OCI-LY1 (cell line): ENCODE results near the gene DDX19B.

ENCODE experiments used
- H2AFZ ChIP-seq: fragments of 200-600 bp; sonication (generic), shearing (Covaris generic); 2 replicates; pipeline ENCODE4 v1.6.0; 2014; ENCODE audit warnings: antibody characterized with exemption, mild to moderate bottlenecking, low read length
- H3F3A ChIP-seq: fragments of 200-600 bp; sonication (generic), shearing (Covaris generic); 2 replicates; pipeline ENCODE4 v1.6.0; 2014; ENCODE audit warnings: mild to moderate bottlenecking, antibody characterized with exemption, low read length, moderate library complexity; ENCODE audit not compliant: insufficient read depth
- H3K27ac ChIP-seq: fragments of 200-600 bp; sonication (generic); 2 replicates; pipeline ENCODE4 v1.5.1; 2014; ENCODE audit warnings: low read length, mixed run types, mild to moderate bottlenecking, low read depth; ENCODE audit not compliant: poor library complexity, severe bottlenecking
- H3K27me3 ChIP-seq: fragments of 200-600 bp; sonication (generic); 2 replicates; pipeline ENCODE4 v1.6.0; 2014; ENCODE audit warnings: antibody characterized with exemption, mild to moderate bottlenecking, low read length, moderate library complexity; ENCODE audit not compliant: insufficient read depth
- H3K36me3 ChIP-seq: fragments of 200-600 bp; sonication (generic); 2 replicates; pipeline ENCODE4 v1.6.1; 2014; ENCODE audit warnings: mild to moderate bottlenecking, antibody characterized with exemption, low read length, moderate library complexity, mixed read lengths; ENCODE audit not compliant: insufficient read depth
- H3K4me1 ChIP-seq: fragments of 200-600 bp; sonication (generic); 2 replicates; pipeline ENCODE4 v1.5.1; 2014; ENCODE audit warnings: mild to moderate bottlenecking, low read length, moderate library complexity; ENCODE audit not compliant: insufficient read depth, severe bottlenecking
- H3K4me2 ChIP-seq: fragments of 200-600 bp; sonication (generic), shearing (Covaris generic); 2 replicates; pipeline ENCODE4 v1.6.1; 2014; ENCODE audit warnings: low read length
- H3K4me3 ChIP-seq: fragments of 200-600 bp; sonication (generic); 2 replicates; pipeline ENCODE4 v1.5.1; 2014; ENCODE audit warnings: low read length, low read depth, mild to moderate bottlenecking, mixed read lengths; ENCODE audit not compliant: poor library complexity, severe bottlenecking
- H3K79me2 ChIP-seq: fragments of 200-600 bp; shearing (Covaris generic); 2 replicates; pipeline ENCODE4 v1.6.1; 2016; ENCODE audit warnings: mixed run types, low read length, mixed read lengths; ENCODE audit not compliant: insufficient read depth
- H3K9ac ChIP-seq: fragments of 200-600 bp; sonication (generic), shearing (Covaris generic); 2 replicates; pipeline ENCODE4 v1.6.1; 2014; ENCODE audit warnings: mild to moderate bottlenecking, low read length, mixed read lengths
- H3K9me2 ChIP-seq: fragments of 200-600 bp; sonication (generic), shearing (Covaris generic); 2 replicates; pipeline ENCODE4 v1.6.1; 2014; ENCODE audit warnings: low read depth, mild to moderate bottlenecking, low read length, mixed read lengths
- H3K9me3 ChIP-seq: fragments of 200-600 bp; shearing (Covaris generic); 2 replicates; pipeline ENCODE4 v1.6.1; 2014; ENCODE audit warnings: low read length, mixed read lengths
- H4K20me1 ChIP-seq: fragments of 200-600 bp; sonication (generic), shearing (Covaris generic); 2 replicates; pipeline ENCODE4 v1.6.0; 2016; ENCODE audit warnings: mild to moderate bottlenecking, low read length; ENCODE audit not compliant: insufficient read depth
- CTCF ChIP-seq: fragments of 200-600 bp; sonication (generic), shearing (Covaris generic); IDR thresholded peaks from 2 replicates; pipeline ENCODE4 v1.5.1; 2017; ENCODE audit warnings: mild to moderate bottlenecking, antibody characterized with exemption, low read length, moderate library complexity, mixed read lengths
- EZH2 ChIP-seq: fragments of 200-600 bp; sonication (generic), shearing (Covaris generic); IDR thresholded peaks from 2 replicates; pipeline ENCODE4 v1.8.0; 2017; ENCODE audit warnings: borderline replicate concordance, mixed run types, mild to moderate bottlenecking, antibody characterized with exemption, low read length, moderate library complexity, mixed read lengths

Gene DDX19B

GRCh38 chr16:70342016-70342415, 43.0 kb downstream of the DDX19B start:
- TF ChIP-seq CTCF = no peak
- TF ChIP-seq EZH2 = no peak
- H3K4me3 ChIP-seq = no peak overlapping the region
- no peaks in the 10 kb centered on the region for H3K27me3 ChIP-seq
- H3K4me2 ChIP-seq = no peak overlapping the region
- H3K9me2 ChIP-seq = no peaks in the 10 kb centered on the region
- no peaks in the 10 kb centered on the region for H3K36me3 ChIP-seq
- H3K27ac ChIP-seq = peak overlapping the region; percentile 33
- peaks cover 15% of the 10 kb centered on the region for H3K4me1 ChIP-seq
- no peaks in the 10 kb centered on the region for H3K9me3 ChIP-seq
- H2AFZ ChIP-seq = no peak overlapping the region
- no peaks in the 10 kb centered on the region for H3F3A ChIP-seq
- H3K79me2 ChIP-seq = peaks cover 8% of the 10 kb centered on the region
- no peaks in the 10 kb centered on the region for H4K20me1 ChIP-seq
- no peak overlapping the region for H3K9ac ChIP-seq

- Histone ChIP-seq H3K9me3 (no peaks in the 10 kb centered on the region), H3K4me3 (peak overlapping the region; percentile 91), H3K36me3 (peaks cover 17% of the 10 kb centered on the region), H3F3A (no peaks in the 10 kb centered on the region; the same call in 1 of the 2 replicates), H3K9ac (peak overlapping the region; percentile 90), H3K4me1 (peaks cover 28% of the 10 kb centered on the region), H3K27me3 (no peaks in the 10 kb centered on the region), H3K27ac (peak overlapping the region; percentile 61), H3K4me2 (peak overlapping the region; percentile 96), H3K9me2 (no peaks in the 10 kb centered on the region), H4K20me1 (no peaks in the 10 kb centered on the region), H3K79me2 (peaks cover 20% of the 10 kb centered on the region), H2AFZ (0 out of 2 replicates have a peak overlapping the region, but pooled peaks have one; percentile 13)
- TF ChIP-seq CTCF = no peak
- no peak for TF ChIP-seq EZH2
Observed at GRCh38 chr16:70345840-70346239, 46.9 kb downstream of the DDX19B start.

GRCh38 chr16:70348991-70349390, 50.0 kb downstream of the DDX19B start:
- Histone ChIP-seq H3K4me3 (no peak overlapping the region), H3F3A (no peaks in the 10 kb centered on the region; the same call in 1 of the 2 replicates), H3K9me3 (no peaks in the 10 kb centered on the region), H3K9me2 (no peaks in the 10 kb centered on the region), H3K36me3 (peaks cover 32% of the 10 kb centered on the region), H2AFZ (no peak overlapping the region), H3K4me1 (peaks cover 23% of the 10 kb centered on the region), H3K9ac (no peak overlapping the region), H4K20me1 (no peaks in the 10 kb centered on the region), H3K4me2 (no peak overlapping the region), H3K27me3 (no peaks in the 10 kb centered on the region), H3K27ac (no peak overlapping the region), H3K79me2 (peaks cover 20% of the 10 kb centered on the region)
- TF ChIP-seq EZH2 = no peak
- TF ChIP-seq CTCF = no peak
